ENCODE results near the gene CRELD1.
A peak's percentile ranks its signal among the peaks of the same experiment; 100 is the strongest.

Gene CRELD1

DNA sequence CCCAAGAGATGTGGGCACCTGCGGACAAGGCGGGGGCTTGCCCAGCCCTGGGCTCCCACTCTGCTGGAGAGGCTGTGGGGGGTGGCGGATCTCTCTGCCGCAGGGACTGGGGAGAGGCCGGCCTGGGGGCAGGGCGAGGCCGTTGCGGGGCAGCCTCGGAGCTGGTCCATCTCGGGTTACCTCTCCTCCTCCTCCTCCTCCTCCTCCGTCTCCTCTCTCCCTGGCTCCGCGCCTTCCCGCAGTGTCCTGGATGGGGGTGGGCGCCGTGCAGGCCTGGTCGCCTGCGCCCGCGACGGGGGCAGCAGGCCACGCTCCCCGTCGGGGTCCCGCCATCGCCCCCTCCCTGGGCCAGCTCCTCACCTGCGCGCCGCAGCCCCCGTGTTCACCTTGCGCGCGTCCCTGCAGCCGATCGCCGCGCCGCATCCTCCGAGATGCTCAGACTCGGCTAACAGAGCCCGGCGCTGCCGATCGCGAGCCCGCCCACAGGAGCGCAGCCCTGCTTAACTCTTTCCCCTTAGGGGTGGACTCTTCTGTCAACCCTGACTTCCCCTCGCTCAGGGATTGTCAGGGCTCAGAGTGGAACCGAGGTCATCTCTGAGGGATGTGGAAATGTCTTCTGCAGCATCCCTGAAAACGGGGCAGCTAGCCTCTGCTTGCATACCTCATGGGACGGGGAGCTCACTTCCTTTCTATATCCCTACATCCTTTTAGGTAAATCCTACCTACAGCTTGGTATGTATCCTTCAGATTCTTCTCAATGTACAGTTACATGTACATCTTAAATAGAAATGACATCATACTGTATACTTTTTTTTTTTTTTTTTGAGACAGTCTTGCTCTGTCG is 18.6 kb downstream of the CRELD1 start, which contains the start of gene PRRT3:
TSS of gene PRRT3 (minus strand) at position 447 of the 844 bp plus-strand sequence. CDS start 2,293 bp downstream, outside the sequence.
- peak; percentile 39 for DNase-seq (ENCODE audit: low read depth)
- TF ChIP-seq MAX (IDR thresholded peaks at IDR 0.05; ENCODE audit: low read depth, low read length) (no peak), POLR2A (IDR thresholded peaks at IDR 0.05; ENCODE audit: extremely low read depth, insufficient read length) (no peak)
- H3K4me3 ChIP-seq (ENCODE audit: low read depth, low read length), result no peak within 1 kb of the TSS

DNA sequence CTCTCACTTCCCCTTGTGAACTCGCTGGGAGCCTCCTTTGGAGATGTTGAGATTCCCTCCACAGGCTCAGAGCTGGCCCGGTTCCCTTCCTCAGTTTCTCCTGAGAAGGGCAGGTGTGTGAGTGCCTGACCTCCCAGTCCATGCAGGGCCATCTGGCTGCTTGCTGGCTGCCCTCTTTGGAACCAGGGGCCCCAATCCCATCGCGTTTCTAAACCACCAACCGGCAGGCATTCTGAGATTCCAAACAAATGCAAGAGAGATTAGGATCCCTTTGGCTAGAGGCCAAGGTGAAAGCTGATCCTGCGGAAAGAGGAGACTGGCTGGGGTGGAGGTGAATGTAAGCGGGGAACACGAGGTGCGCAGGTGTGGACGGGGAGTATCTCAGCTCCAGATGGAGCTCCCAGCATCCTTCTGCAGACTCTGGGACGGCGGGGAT is 21.5 kb downstream of the CRELD1 start:
- TF ChIP-seq POLR2A (IDR thresholded peaks at IDR 0.05; ENCODE audit: extremely low read depth, insufficient read length) (no peak), MAX (IDR thresholded peaks at IDR 0.05; ENCODE audit: low read depth, low read length) (no peak), MYC (IDR thresholded peaks at IDR 0.05; ENCODE audit: low read depth, low read length) (no peak)
- TF ChIP-seq, protein P1, sequence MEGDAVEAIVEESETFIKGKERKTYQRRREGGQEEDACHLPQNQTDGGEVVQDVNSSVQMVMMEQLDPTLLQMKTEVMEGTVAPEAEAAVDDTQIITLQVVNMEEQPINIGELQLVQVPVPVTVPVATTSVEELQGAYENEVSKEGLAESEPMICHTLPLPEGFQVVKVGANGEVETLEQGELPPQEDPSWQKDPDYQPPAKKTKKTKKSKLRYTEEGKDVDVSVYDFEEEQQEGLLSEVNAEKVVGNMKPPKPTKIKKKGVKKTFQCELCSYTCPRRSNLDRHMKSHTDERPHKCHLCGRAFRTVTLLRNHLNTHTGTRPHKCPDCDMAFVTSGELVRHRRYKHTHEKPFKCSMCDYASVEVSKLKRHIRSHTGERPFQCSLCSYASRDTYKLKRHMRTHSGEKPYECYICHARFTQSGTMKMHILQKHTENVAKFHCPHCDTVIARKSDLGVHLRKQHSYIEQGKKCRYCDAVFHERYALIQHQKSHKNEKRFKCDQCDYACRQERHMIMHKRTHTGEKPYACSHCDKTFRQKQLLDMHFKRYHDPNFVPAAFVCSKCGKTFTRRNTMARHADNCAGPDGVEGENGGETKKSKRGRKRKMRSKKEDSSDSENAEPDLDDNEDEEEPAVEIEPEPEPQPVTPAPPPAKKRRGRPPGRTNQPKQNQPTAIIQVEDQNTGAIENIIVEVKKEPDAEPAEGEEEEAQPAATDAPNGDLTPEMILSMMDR (IDR thresholded peaks at IDR 0.05; ENCODE audit: low read depth, low read length), result no peak
- H3K4me3 ChIP-seq (ENCODE audit: low read depth, low read length), result no peak overlapping the region
- no peak for DNase-seq (ENCODE audit: low read depth)

DNA sequence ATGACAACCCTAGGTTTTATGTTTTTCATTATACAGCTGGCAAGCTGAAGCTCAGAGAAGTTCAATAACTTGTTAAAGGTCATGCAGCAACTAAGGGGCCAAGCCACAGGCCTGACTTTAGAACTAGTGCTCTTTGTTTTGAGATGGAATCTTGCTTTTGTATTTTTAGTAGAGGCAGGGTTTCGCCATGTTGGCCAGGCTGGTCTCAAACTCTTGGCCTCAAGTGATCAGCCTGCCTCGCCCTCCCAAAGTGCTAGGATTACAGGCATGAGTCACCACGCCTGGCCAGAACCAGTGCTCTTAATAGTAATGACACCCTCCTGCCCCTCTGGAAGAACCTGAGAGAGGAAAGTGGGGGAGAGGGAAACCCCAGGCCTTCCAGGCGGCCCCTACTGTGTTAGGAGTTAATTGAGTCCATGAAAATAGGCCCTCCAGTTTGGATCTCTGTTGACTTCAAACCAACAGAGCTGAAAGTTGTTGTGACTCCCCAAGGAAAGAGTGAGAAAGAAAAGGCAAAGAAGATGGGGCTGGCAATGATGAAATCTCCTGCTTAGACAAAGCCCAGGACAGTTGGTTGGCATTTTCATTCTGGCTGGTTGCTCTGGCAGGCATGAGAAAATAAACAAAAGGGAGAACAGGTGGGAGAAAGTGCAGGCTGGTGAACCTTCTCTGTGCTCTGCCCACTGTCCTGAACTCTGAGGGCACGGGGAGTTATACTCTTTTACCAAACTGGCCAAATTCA is 22.1 kb downstream of the CRELD1 start:
- no peak overlapping the region for H3K4me3 ChIP-seq (ENCODE audit: low read depth, low read length)
- no peak for DNase-seq (ENCODE audit: low read depth)
- TF ChIP-seq, protein P1 (IDR thresholded peaks at IDR 0.05; ENCODE audit: low read depth, low read length), result no peak

- TF ChIP-seq POLR2A (IDR thresholded peaks at IDR 0.05; ENCODE audit: extremely low read depth, insufficient read length) (no peak), MYC (IDR thresholded peaks at IDR 0.05; ENCODE audit: low read depth, low read length) (no peak), MAX (IDR thresholded peaks at IDR 0.05; ENCODE audit: low read depth, low read length) (peak; percentile 63)
- TF ChIP-seq, protein P1 (IDR thresholded peaks at IDR 0.05; ENCODE audit: low read depth, low read length), result peak; percentile 13
- DNase-seq (ENCODE audit: low read depth), result peak; percentile 53
- no peak overlapping the region for H3K4me3 ChIP-seq (ENCODE audit: low read depth, low read length)
Observed at GRCh38 chr3:9957214-9957613, 23.6 kb downstream of the CRELD1 start.

DNA sequence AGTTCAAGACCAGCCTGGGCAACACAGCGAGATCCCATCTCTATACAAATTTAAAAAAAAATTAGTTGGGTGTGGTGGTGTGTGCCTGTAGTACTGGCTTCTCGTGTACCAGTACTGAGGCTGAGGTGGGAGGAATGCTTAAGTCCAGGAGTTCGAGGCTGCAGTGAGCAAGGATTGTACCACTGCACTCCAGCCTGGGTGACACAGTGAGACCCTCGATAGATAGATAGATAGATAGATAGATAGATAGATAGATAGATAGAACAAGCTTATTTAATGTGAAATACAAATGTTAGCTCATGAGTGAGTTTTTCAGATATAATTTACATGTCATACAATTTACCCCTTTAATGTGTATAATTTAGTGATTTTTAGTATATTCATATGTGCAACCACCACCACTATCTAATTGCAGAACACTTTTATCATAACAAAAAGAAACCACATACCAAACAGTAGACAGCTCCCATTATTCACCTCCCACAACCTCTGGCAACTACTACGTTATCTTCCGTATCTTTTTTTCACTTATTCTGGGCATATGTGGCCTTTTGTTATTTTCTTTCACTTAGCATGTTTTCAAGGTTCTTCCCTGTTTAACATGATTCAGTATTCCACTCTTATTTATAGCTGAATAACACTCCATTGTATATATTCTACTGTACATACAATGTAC is 31.7 kb downstream of the CRELD1 start:
- no peak overlapping the region for H3K4me3 ChIP-seq (ENCODE audit: low read depth, low read length)
- TF ChIP-seq MAX (IDR thresholded peaks at IDR 0.05; ENCODE audit: low read depth, low read length), result no peak
- TF ChIP-seq, protein P1 (IDR thresholded peaks at IDR 0.05; ENCODE audit: low read depth, low read length), result no peak
- TF ChIP-seq POLR2A (IDR thresholded peaks at IDR 0.05; ENCODE audit: extremely low read depth, insufficient read length), result no peak
- TF ChIP-seq MYC (IDR thresholded peaks at IDR 0.05; ENCODE audit: low read depth, low read length), result no peak
- DNase-seq (ENCODE audit: low read depth), result no peak

DNA sequence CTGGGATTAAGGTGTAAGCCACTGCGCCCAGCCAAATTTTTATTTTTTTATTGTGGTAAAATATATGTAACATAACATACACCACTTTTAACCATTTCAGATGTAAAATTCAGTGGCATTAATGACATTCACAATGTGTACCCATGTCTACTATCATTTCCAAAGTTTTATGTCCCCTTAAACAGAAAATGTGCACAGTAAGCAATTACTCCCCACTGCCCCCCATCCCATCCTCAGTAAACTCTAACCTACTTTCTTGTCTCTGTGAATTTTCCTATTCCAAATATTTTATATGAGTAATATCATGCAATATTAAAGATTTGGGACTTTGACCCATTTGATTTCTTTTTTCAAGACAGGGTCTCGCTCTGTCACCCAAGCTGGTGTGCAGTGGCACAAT is 33.2 kb downstream of the CRELD1 start:
- H3K4me3 ChIP-seq (ENCODE audit: low read depth, low read length), result no peak overlapping the region
- TF ChIP-seq MAX (IDR thresholded peaks at IDR 0.05; ENCODE audit: low read depth, low read length), result no peak
- TF ChIP-seq MYC (IDR thresholded peaks at IDR 0.05; ENCODE audit: low read depth, low read length), result no peak
- TF ChIP-seq POLR2A (IDR thresholded peaks at IDR 0.05; ENCODE audit: extremely low read depth, insufficient read length), result no peak
- TF ChIP-seq, protein P1 (IDR thresholded peaks at IDR 0.05; ENCODE audit: low read depth, low read length), result no peak
- DNase-seq (ENCODE audit: low read depth), result no peak

Data from NB4 (cell line).